GM23248 (cell line): ENCODE measurements around the gene ZNF691.

Experiments used
- EZH2 ChIP-seq: fragments of 200-600 bp; sonication (generic); IDR thresholded peaks from 2 replicates; pipeline ENCODE4 v1.6.1; 2018; ENCODE audit warnings: antibody characterized with exemption, mild to moderate bottlenecking; ENCODE audit not compliant: insufficient read depth, poor library complexity, severe bottlenecking
- EZH2phosphoT487 ChIP-seq: fragments of 200-600 bp; sonication (generic); IDR thresholded peaks from 2 replicates; pipeline ENCODE4 v1.6.1; 2018; ENCODE audit warnings: antibody characterized with exemption, moderate library complexity, mild to moderate bottlenecking, low read depth; ENCODE audit not compliant: insufficient read depth

GRCh38 chr1:42821690-42822089 is 24.7 kb upstream of the ZNF691 start:
- TF ChIP-seq EZH2 (no peak), EZH2phosphoT487 (no peak)
